ENCODE results near the gene NRAS.

NRAS gene

DNA sequence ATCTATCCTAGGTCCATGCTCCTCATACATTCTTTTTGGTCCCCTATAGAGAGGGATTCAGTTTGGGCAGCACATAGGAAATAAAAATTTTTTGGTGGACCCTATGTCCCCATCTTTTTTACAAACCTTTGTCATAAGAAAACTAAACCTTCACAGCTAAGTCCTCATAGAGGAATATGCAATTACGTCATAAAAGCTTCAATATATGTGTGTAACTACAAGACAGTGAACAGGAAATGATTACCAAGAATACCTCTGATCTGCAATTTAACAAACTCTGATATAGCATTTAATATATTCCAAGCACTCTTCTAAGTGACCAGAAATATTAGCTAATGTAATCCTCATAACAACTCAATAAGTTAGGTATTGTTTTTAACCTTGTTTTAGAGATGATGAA, 40.5 kb downstream of the NRAS start:
- H3K4me1 ChIP-seq (ENCODE audit: control insufficient read depth in 1 of 2, insufficient read depth in 1 of 2, low read depth in 1 of 2, low read length in 1 of 2) = no peaks in the 10 kb centered on the region
- H3K27me3 ChIP-seq = peaks cover 83% of the 10 kb centered on the region
- no peak overlapping the region for H3K27ac ChIP-seq
- TF ChIP-seq, protein P1, sequence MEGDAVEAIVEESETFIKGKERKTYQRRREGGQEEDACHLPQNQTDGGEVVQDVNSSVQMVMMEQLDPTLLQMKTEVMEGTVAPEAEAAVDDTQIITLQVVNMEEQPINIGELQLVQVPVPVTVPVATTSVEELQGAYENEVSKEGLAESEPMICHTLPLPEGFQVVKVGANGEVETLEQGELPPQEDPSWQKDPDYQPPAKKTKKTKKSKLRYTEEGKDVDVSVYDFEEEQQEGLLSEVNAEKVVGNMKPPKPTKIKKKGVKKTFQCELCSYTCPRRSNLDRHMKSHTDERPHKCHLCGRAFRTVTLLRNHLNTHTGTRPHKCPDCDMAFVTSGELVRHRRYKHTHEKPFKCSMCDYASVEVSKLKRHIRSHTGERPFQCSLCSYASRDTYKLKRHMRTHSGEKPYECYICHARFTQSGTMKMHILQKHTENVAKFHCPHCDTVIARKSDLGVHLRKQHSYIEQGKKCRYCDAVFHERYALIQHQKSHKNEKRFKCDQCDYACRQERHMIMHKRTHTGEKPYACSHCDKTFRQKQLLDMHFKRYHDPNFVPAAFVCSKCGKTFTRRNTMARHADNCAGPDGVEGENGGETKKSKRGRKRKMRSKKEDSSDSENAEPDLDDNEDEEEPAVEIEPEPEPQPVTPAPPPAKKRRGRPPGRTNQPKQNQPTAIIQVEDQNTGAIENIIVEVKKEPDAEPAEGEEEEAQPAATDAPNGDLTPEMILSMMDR (IDR thresholded peaks at IDR 0.05) = no peak
- H3K4me3 ChIP-seq (ENCODE audit: low read depth in 1 of 2, low read length in 1 of 2) = no peak overlapping the region
- no peaks in the 10 kb centered on the region for H3K36me3 ChIP-seq
- H3K9me3 ChIP-seq = no peaks in the 10 kb centered on the region

DNA sequence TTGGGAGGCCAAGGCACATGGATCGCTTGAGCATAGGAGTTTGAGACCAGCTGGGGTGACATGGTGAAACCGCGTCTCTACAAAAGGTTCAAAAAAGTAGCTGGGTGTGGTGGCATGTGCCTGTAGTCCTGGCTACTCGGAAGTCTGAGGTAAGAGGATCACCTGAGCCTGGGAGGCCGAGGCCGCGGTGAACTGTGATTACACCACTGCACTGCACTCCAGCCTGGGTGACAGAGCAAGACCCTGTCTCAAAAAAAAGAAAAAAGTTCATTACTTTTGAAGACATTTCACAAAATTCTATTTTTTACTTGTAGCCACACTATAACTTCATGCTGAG, 44.7 kb downstream of the NRAS start:
- Histone ChIP-seq H3K27me3 (peaks cover 75% of the 10 kb centered on the region), H3K4me3 (ENCODE audit: low read depth in 1 of 2, low read length in 1 of 2) (no peak overlapping the region), H3K4me1 (ENCODE audit: control insufficient read depth in 1 of 2, insufficient read depth in 1 of 2, low read depth in 1 of 2, low read length in 1 of 2) (peaks cover 11 to 25% of the 10 kb centered on the region in 2 experiments), H3K27ac (no peak overlapping the region), H3K36me3 (no peaks in the 10 kb centered on the region), H3K9me3 (no peaks in the 10 kb centered on the region)
- TF ChIP-seq, protein P1 (IDR thresholded peaks at IDR 0.05) = no peak

DNA sequence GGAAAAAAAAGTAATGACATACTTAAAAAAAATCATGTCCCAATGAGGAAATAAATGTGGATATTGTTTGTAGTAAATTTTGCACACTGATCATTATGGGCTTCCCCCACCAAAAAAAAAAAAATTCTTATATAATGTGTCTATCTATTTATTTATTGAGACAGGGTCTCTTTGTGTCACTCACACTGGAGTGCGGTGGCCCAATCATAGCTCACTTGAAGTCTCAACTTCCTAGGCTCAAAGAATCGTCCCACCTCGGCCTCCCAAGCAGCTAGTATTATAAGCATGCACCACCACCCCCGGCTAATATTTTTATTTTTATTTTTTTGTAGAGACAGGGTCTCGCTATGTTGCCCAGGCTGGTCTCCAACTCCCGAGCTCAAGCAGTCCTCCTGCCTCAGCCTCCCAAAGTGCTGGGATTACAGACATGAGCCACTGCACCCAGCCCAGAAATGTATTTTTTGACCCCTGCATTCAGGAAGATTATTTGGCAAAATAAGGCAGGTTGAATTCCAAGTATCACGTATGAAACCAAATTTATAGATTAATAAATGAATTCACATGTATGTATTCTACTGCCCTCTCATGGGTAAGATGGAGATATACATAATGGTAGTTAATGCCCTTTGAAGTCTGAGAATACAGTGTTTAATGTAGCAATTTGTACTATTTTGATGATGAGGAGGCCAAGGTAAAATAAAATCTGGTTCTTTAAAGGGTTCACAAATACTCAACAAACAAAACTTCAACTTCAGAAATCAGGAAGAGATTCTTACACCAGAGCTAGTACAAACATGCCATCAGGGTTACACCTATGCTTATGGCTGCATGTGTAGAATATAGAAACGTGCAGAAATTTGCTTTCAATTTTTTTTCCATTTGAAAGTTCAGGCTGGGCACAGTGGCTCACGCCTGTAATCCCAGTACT, 45.3 kb downstream of the NRAS start:
- Histone ChIP-seq H3K9me3 (no peaks in the 10 kb centered on the region), H3K27me3 (peaks cover 68% of the 10 kb centered on the region), H3K36me3 (no peaks in the 10 kb centered on the region), H3K4me1 (ENCODE audit: control insufficient read depth in 1 of 2, insufficient read depth in 1 of 2, low read depth in 1 of 2, low read length in 1 of 2) (peaks cover 11 to 27% of the 10 kb centered on the region in 2 experiments), H3K27ac (no peak overlapping the region), H3K4me3 (ENCODE audit: low read depth in 1 of 2, low read length in 1 of 2) (no peak overlapping the region)
- TF ChIP-seq, protein P1 (IDR thresholded peaks at IDR 0.05) = no peak

DNA sequence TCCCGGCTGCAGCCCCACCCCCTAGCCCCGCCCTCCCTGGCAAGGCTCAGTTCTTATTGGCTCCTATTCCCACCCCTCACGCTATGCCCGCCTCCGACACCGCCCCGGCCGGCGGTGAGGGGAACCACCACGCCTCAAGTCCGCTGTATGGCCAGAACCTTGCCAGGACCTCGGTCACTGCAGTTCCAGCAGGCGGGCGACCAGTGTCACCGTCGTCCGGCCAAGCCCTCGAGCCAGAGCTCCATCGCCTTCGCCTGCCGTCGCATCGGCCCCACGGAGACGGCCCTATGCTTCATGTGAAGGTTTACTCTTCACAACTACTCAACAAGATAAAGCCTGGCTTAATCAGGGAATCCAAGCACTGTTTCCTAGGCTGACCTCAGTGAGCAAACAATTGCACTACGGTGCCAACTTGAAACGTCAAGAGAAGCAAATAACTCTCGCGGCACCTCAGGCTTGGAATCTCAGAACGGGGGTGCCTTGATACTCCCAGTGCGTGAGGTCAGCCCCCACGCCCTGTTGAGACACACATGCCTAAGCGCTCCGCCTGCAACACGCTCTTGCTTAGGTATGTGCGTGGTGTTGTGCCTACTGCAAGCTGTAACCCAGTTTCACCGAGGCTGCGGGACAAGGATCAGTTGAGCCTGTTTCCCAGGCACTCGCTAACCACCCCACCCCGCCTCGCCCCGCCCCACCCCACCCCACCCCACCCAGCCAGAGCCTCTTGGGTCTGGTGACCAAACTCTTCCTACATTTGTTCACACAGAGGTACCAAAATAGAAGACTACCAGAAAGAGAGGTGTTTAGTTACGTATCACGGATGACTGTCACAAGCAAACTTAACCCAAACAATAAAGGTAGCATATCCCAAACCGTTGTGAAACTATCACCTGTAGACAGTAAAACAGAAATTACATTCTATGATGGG, 46.2 kb downstream of the NRAS start:
- Histone ChIP-seq H3K36me3 (no peaks in the 10 kb centered on the region), H3K27ac (peak overlapping the region; percentile 49), H3K4me1 (ENCODE audit: control insufficient read depth in 1 of 2, insufficient read depth in 1 of 2, low read depth in 1 of 2, low read length in 1 of 2) (peaks cover 11 to 27% of the 10 kb centered on the region in 2 experiments), H3K27me3 (peaks cover 67% of the 10 kb centered on the region), H3K9me3 (no peaks in the 10 kb centered on the region), H3K4me3 (ENCODE audit: low read depth in 1 of 2, low read length in 1 of 2) (peak overlapping the region; percentile 63 to 75)
- TF ChIP-seq, protein P1 (IDR thresholded peaks at IDR 0.05) = peak; percentile 49

DNA sequence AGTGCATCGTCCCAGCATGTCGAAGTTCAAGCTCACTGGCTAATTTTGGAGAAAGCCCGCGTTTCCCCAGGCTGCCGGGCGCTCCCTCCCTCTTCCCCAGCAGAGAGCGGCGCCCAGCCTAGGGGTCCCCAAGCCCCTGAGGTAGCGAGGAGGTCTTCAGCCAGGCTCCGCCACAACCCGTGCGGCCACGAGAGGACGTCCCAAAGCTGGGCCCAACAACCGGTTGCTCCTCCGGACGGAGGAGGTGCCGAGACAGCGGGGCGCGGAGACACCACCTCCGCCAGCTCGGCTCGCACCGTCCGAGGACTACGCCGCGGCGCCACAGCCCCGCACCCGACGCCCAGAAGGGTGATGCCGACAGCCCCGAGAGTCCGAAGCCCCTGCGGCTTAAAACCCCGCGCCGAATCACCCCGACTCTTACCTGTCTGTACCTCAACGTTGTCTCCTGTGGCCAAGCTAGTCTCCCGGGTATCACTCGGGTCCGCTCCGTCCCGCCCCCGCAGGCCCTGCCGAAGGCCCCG, 46.9 kb downstream of the NRAS start, which contains the start of gene DENND2C:
DENND2C (minus strand) TSS at position 488 of the 521 bp plus-strand sequence. CDS start 44,065 bp downstream, outside the sequence.
- Histone ChIP-seq H3K36me3 (no peaks in the 10 kb centered on the region), H3K27ac (peak within 1 kb of the TSS; percentile 49), H3K27me3 (peaks cover 64% of the 10 kb centered on the region), H3K4me1 (ENCODE audit: control insufficient read depth in 1 of 2, insufficient read depth in 1 of 2, low read depth in 1 of 2, low read length in 1 of 2) (peaks cover 11 to 27% of the 10 kb centered on the region in 2 experiments), H3K9me3 (no peaks in the 10 kb centered on the region), H3K4me3 (ENCODE audit: low read depth in 1 of 2, low read length in 1 of 2) (peak within 1 kb of the TSS; percentile 63 to 75)
- TF ChIP-seq, protein P1 (IDR thresholded peaks at IDR 0.05) = no peak

All from neutrophil (primary cell).